GM13976 (cell line): Measurements from ENCODE around the gene PCBP3.

Source experiments
- DNase-seq: peaks from one replicate; pipeline ENCODE4 v3.0.0; 2012; ENCODE audit warnings: low spot score
- in situ Hi-C: fragments of 300-500 bp; cut with MboI; formaldehyde crosslinking; loops from one replicate; pipeline ENCODE4 v1.12.0; 2022; ENCODE audit warnings: low sequenced_read_pairs, mixed read lengths, inconsistent platforms; ENCODE audit not compliant: unreplicated experiment
- TF ChIP-seq, protein P1 (sequence below): IDR thresholded peaks from 2 replicates; pipeline ENCODE4 v1.5.1; 2012; ENCODE audit warnings: borderline replicate concordance, mild to moderate bottlenecking; ENCODE audit not compliant: insufficient read depth; ENCODE audit errors: extremely low read depth, missing control alignments, control extremely low read depth

The PCBP3 gene

DNA sequence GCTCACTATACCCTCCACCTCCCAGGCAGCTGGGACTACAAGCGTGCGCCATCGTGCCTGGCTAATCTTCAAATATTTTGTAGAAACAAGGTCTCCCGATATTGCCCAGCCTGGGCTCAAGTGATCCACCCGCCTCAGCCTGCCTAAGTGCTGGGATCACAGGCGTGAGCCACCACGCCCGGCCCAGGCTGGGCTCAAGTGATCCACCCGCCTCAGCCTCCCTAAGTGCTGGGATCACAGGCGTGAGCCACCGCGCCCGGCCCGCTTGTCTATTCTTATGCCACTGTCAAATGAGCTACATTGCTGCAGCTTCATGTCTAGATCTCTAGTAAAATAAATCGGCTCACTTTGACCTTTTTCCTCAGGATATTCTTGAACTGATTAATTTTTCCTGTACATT lies 230.3 kb downstream of the PCBP3 start:
- TF ChIP-seq, protein P1, sequence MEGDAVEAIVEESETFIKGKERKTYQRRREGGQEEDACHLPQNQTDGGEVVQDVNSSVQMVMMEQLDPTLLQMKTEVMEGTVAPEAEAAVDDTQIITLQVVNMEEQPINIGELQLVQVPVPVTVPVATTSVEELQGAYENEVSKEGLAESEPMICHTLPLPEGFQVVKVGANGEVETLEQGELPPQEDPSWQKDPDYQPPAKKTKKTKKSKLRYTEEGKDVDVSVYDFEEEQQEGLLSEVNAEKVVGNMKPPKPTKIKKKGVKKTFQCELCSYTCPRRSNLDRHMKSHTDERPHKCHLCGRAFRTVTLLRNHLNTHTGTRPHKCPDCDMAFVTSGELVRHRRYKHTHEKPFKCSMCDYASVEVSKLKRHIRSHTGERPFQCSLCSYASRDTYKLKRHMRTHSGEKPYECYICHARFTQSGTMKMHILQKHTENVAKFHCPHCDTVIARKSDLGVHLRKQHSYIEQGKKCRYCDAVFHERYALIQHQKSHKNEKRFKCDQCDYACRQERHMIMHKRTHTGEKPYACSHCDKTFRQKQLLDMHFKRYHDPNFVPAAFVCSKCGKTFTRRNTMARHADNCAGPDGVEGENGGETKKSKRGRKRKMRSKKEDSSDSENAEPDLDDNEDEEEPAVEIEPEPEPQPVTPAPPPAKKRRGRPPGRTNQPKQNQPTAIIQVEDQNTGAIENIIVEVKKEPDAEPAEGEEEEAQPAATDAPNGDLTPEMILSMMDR, result no peak
- in situ Hi-C loops, result no loop called here
- no peak for DNase-seq

DNA sequence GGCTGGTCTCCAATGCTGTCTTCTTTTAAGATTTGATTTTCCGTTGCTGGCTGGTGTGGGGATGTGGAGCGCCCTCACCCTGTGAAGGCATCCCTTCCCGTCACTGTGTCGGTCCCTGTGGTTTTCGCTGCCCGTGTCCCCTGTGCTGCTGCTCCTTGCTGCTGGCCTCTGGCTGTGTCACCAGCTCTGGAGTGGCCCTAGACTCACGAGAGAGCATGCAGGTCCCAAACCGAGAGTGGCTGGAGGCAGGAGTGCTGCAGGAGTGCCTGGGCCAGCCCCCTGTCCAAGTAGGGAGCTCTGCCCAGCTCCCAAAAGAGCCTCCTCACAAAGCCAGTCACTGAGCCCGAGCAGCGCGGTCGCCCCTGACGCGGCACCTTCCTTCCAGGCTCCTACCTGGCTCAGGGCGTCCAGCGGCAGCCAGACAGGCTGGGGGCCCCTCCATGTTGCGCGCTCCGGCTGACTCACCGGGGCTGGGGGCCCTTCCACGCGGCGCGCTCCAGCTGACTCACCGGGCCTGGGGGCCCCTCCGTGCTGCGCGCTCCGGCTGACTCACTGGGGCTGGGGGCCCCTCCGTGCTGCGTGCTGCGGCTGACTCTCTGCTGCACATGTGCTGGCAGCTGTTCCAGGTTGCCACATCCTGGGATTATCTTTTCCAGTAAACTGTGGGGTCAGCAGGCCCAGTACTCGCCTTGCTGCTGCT lies 231.3 kb downstream of the PCBP3 start:
- DNase-seq, result no peak
- in situ Hi-C loops, result no loop called here
- TF ChIP-seq, protein P1, result no peak

DNA sequence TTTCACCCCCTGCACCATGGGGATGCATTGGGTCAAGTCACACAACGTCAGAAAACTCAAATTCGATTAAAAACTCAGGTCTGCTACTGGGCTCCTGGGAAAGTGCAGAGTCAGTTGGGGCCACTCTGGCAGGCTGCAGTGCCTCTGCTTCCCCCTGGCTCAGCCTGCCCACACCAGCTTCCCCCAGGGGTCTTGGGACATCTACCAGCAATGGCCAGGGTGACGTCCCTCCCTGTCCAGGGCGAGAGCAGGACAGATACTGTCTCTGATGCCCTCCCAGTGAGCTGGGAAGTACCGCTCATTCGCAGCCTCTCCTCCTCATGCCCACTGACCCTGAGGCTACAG lies 231.9 kb downstream of the PCBP3 start:
- in situ Hi-C loops, result no loop called here
- no peak for DNase-seq

DNA sequence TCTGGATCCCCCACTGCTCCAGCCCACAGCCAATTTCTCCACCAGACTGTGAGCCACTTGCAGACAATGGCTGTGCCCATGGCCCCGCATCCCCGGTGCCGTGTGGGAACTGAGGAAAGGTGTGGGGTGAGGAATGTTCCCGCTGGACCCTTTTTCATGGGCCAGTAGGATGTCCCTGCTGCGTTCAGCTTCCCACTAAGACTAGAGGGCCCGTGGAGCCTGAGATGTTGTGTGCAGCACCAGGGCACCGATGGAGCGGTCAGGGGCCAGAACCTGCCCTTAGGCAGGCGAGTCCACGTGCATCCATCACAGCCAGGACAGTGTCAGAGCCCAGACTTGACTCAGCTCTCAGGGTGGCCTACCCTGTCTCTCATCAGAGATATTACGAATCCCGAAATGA lies 232.4 kb downstream of the PCBP3 start:
- no peak for DNase-seq
- TF ChIP-seq, protein P1, result no peak
- in situ Hi-C loops, result no loop called here

More for the DNA sequence above, 231.9 kb downstream of the PCBP3 start:
- TF ChIP-seq, protein P1, result no peak

DNA sequence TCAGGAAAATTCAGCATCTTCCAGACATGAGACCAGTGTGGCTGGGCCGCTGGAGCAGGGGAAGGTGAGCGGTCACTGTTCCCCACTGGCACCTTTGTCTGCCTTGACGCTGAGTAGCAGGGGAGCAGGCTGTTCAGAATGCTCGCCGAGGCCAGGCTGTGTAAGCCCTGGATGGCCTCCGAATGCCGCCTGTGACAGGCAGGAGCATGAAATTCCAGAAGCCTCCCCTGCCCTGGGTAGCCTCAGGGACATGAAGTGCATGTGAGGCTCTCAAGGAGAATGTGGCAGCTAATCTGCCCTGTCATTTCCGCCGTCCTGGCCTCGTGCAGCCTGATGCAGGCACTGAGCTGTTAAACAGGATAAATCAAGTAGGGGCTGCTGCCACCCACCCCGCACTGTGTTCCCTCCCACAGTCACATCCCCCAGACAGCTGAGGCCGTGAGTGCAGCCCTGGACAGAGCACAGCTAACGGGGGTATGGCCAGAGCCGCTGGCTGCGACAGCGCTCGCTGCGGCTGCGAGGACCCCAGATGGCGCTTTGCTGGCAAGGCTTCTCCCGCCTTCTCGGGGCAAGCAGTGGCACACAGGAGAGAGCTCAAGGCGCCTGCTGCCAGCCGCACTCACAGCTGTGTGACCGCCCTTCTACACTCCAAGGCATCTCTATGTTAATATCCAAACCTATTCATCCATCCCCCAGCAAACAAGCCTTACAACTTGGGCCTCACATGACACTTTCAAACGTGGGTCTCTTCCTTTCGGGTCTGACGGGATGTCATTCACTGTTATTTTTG lies 233.1 kb downstream of the PCBP3 start:
- TF ChIP-seq, protein P1, result no peak
- no peak for DNase-seq
- in situ Hi-C loops, result no loop called here

DNA sequence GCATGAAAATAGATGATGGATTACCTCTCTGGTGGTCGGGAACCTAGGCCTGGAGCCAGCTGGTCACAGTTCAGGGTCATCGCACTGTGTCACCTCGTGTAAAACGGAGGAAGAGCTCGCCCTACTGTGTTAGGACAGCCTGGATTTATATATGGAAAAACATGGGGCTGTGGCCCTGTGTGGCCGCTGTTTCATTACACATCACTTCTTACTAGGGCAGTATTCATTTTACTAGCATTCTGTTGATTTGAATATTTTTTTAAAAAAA lies 233.6 kb downstream of the PCBP3 start:
- TF ChIP-seq, protein P1, result no peak
- in situ Hi-C loops, result no loop called here
- no peak for DNase-seq
